ENCODE data around the gene ALDH3A2.
A peak's percentile ranks its signal among the peaks of the same experiment; 100 is the strongest.

Gene ALDH3A2

GRCh38 chr17:19648475-19649273, at the start of gene ALDH3A2:
TSS of gene ALDH3A2 (plus strand) at chr17:19648751. CDS start at chr17:19648972, 221 bp downstream.
- peak; percentile 76 for DNase-seq

- DNase-seq: no peak
These were observed 38.2 kb upstream of the ALDH3A2 start for GRCh38 chr17:19610311-19610710.

- DNase-seq: no peak
These were observed 37.7 kb upstream of the ALDH3A2 start for GRCh38 chr17:19610879-19611278.

GRCh38 chr17:19613979-19614378, 34.6 kb upstream of the ALDH3A2 start:
- no peak for DNase-seq

GRCh38 chr17:19614900-19615299, 33.7 kb upstream of the ALDH3A2 start:
- no peak for DNase-seq

- no peak for DNase-seq
These were observed 30.5 kb upstream of the ALDH3A2 start for GRCh38 chr17:19618015-19618414.

GRCh38 chr17:19619705-19620325, 28.7 kb upstream of the ALDH3A2 start:
- no peak for DNase-seq

GRCh38 chr17:19621697-19622096, 26.9 kb upstream of the ALDH3A2 start:
- no peak for DNase-seq

GRCh38 chr17:19626079-19626478, 22.5 kb upstream of the ALDH3A2 start:
- no peak for DNase-seq

GRCh38 chr17:19629449-19629848, 19.1 kb upstream of the ALDH3A2 start:
- no peak for DNase-seq

GRCh38 chr17:19630035-19630434, 18.5 kb upstream of the ALDH3A2 start:
- no peak for DNase-seq

- no peak for DNase-seq
These were observed 17.9 kb upstream of the ALDH3A2 start for GRCh38 chr17:19630661-19631060.

- no peak for DNase-seq
These were observed 16.6 kb upstream of the ALDH3A2 start for GRCh38 chr17:19631905-19632304.

GRCh38 chr17:19641687-19642372, 6.7 kb upstream of the ALDH3A2 start:
- no peak for DNase-seq

GRCh38 chr17:19642373-19642893, 6.1 kb upstream of the ALDH3A2 start:
- no peak for DNase-seq

- DNase-seq: no peak
These were observed 3.9 kb upstream of the ALDH3A2 start for GRCh38 chr17:19644493-19645210.

GRCh38 chr17:19645734-19646201, 2.8 kb upstream of the ALDH3A2 start:
- DNase-seq: no peak

- DNase-seq: no peak
These were observed 1.5 kb upstream of the ALDH3A2 start for GRCh38 chr17:19646788-19647696.

- DNase-seq: peak; percentile 68
These were observed 665 bp upstream of the ALDH3A2 start for GRCh38 chr17:19647697-19648474.

- no peak for DNase-seq
These were observed 657 bp downstream of the ALDH3A2 start for GRCh38 chr17:19649274-19649541.

GRCh38 chr17:19650826-19651225, 2.3 kb downstream of the ALDH3A2 start:
- no peak for DNase-seq

Data from DMS79 treated with DMSO at 0.1 percent for 48 hours (cell line).